Lower leg skin (tissue), 4 donors: ENCODE data around the gene TXLNA. TPM values are rescaled to one million over a fixed set of nuclear protein-coding genes. Genes with fewer than 3 reads are reported as not detected.
A peak's percentile ranks its signal among the peaks of the same experiment; 100 is the strongest.
"Not testable (repeated sequence)": the region's sequence is repeated elsewhere in the genome, so short reads cannot be mapped to it uniquely, and the experiment has no call there.

Experiments used
- DNase-seq, 2 donors: peaks; one replicate each; pipeline ENCODE4 v3.0.0-alpha.2; 2019; ENCODE audit warnings: low spot score in 2 of 2
- H3K4me3 ChIP-seq: fragments of 200-600 bp; sonication (generic); 2 replicates; pipeline ENCODE4 v1.5.1; 2017; ENCODE audit warnings: mild to moderate bottlenecking, low read depth; ENCODE audit not compliant: poor library complexity, severe bottlenecking
- CTCF ChIP-seq, 3 donors: fragments of 450-650 bp; IDR thresholded peaks; one replicate each; pipeline ENCODE4 v1.5.1; 2016; ENCODE audit warnings: antibody characterized with exemption in 3 of 3, mild to moderate bottlenecking in 3 of 3, moderate library complexity in 2 of 3
- POLR2A ChIP-seq, 2 donors: fragments of 450-650 bp; IDR thresholded peaks; one replicate each; pipeline ENCODE4 v1.6.1; 2016 to 2017; ENCODE audit warnings: antibody characterized with exemption in 2 of 2, mild to moderate bottlenecking in 1 of 2, moderate library complexity in 1 of 2
- WGBS, 2 donors: methylation state at CpG; one replicate each; pipeline ENCODE4 v1.1.5; 2018; 5-methylcytosine and 5-hydroxymethylcytosine counted together
- intact Hi-C: fragments of 100-400 bp; cut with DNase I; formaldehyde crosslinking; loops from one replicate; pipeline ENCODE4 v1.15.0; 2023; ENCODE audit warnings: low total_unique reads
- total RNA-seq, 4 donors: library from RNA; depleted of rRNA; stranded (reverse); fragments of >200 nt; gene quantifications; one replicate each; pipeline ENCODE4 v1.1.0, GENCODE V29; 2016

The TXLNA gene
- 10 to 100 TPM; 41.1 to 62.0 (median 56.6) TPM for total RNA-seq

DNA sequence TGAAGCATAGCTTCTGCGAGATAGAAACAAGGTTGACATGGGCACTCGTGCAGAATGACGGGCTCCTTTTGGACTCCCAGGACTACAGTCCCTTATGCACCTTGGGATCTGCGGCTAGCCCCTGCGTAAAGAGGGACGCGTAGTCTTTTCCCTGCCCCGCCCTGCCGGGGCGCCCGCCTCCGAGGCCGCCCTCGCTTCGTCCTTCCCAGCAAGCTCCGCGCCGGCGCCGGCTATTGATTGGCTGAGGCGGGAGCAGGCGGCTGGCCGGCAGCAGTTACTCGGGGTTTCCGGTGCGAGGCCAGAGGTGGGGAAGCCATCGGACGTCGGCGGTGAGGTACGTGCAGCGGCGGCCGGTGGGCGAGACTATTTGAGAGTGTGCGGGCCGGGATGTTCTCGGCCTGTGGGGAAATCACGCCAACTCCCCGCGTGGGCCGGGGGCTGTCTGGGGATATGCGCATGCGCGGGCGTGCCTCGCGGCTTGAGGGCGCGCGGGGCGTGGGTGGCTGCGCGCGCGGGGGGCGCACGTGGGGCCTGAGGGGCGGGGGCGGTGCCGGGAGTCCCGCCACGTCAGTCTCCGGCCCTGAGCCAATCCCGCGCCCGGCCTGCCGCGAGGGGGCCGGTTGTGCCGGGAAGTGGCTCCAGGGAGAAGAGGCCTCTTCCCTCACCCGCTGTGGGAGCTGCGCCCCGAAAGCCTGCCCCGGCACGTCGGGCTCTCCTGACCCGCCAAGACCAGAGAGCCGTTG lies at the start of gene TXLNA:
Gene TXLNA, plus strand, starts transcription at position 233 of the 743 bp plus-strand sequence. CDS start 671 bp downstream, outside the sequence.
- WGBS, 2 donors, result 0 to 1% methylated on average over 37 to 45 of the region's 79 CpGs
- no peak for TF ChIP-seq CTCF (IDR thresholded peaks at IDR 0.05)
- no peak for TF ChIP-seq POLR2A (IDR thresholded peaks at IDR 0.05)
- H3K4me3 ChIP-seq, result peak within 1 kb of the TSS; percentile 48
- peak; percentile 90 to 98 for DNase-seq
- intact Hi-C loops, result no loop called here

DNA sequence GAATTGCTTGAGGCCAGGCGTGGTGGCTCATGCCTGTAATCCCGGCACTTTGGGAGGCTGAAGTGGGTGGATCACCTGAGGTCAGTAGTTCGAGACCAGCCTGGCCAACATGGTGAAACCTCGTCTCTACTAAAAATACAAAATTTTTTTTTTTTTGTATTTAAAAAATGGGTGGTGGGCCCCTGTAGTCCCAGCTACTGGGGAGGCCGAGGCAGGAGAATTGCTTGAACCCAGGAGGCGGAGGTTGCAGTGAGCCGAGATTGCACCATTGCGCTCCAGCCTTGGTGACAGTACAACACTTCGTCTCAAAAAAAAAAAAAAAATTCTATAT lies 45.6 kb upstream of the TXLNA start:
- WGBS, 2 donors, result 83 to 88% methylated on average over 9 of the region's 9 CpGs
- H3K4me3 ChIP-seq, DNase-seq, intact Hi-C loops: not testable (repeated sequence)

GRCh38 chr1:32137111-32137510 lies 42.4 kb upstream of the TXLNA start:
- intact Hi-C loops, result no loop called here
- 96% methylated on average over 5 of the region's 5 CpGs for WGBS, 2 donors
- no peak for DNase-seq
- no peak overlapping the region for H3K4me3 ChIP-seq
- TF ChIP-seq CTCF (IDR thresholded peaks at IDR 0.05), result no peak
- TF ChIP-seq POLR2A (IDR thresholded peaks at IDR 0.05), result no peak

DNA sequence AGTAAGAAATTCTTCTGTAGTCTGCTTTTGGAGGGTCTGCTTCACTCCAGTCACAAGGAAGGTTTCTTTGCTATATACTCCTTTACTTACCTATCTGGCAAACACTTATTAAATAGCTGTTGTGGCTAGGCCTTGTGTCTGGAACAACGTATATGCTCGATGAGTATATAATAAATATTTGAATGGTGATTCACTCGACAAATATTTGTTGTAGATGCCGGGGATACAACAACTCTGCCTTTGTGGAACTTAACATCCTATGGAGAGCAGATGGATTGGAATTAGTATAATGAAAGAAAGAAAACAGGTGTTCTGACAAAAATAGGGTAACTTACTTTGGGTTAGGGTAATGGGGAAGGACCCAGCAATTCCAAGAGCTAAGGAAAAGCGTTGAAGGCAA lies 40.5 kb upstream of the TXLNA start:
- intact Hi-C loops, result no loop called here
- TF ChIP-seq CTCF (IDR thresholded peaks at IDR 0.05), result no peak
- no peak for TF ChIP-seq POLR2A (IDR thresholded peaks at IDR 0.05)
- no peak overlapping the region for H3K4me3 ChIP-seq
- WGBS, 2 donors, result 58 to 61% methylated on average over 5 of the region's 5 CpGs
- DNase-seq, result no peak

DNA sequence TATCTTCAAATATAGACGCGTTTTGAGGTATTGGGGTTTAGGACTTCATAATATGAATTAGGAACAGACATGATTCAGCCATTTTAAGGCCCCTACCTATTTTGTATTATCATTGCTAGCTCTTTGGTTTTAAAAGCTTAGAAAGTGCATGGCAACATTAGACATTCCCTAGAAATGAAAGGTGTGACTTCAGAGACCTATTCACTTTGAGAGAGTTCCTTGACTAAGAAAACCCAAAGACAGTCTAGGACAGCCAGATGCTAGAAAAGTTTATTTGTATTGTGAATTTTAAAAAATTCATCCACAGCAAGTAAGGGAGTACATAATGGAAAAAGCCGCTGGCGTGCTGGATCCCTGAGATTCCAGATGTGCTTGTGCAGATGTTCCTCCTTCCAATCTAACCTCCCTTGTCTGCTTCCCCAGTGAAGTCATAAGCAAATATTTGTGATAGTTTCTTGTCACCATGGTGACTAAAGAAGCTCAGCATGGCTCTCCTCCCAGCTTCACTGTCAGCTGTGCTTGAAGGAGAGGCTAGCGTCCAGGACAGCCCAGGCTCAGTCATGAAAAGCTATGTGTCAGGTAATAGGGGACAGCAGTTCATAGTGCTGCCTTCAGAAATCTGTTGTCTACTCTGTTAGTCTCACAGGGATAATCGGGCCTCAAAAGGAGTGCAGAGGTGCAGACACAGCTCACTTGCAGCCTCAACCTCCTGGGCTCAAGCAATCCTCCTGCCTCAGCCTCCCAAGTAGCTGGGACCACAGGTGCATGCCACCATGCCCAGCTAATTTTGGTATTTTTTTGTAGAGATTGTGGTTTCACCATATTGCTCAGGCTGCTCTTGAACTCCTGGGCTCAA lies 36.8 kb upstream of the TXLNA start:
- TF ChIP-seq CTCF (IDR thresholded peaks at IDR 0.05) (no peak), POLR2A (IDR thresholded peaks at IDR 0.05) (no peak)
- DNase-seq, result peak in 1 of 2 donors; percentile 37
- intact Hi-C loops, result no loop called here
- 33 to 44% methylated on average over 6 of the region's 6 CpGs for WGBS, 2 donors
- H3K4me3 ChIP-seq, result no peak overlapping the region

DNA sequence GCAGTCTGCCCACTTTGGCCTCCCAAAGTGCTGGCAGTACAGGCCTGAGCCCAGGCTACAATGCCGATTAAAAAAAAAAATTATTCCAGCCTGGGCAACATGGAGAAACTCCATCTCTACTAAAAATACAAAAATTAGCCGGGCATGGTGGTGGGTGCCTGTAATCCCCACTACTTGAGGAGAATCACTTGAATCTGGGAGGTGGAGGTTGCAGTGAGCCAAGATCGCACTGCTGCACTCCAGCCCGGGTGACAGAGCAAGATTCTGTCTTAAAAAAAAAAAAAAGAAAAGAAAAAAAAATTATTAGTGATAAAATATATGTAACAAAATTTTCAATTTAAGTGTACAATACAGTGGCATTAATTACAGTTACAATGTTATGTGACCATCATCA lies 36.2 kb upstream of the TXLNA start:
- 66 to 82% methylated on average over 4 of the region's 4 CpGs for WGBS, 2 donors
- DNase-seq, intact Hi-C loops, H3K4me3 ChIP-seq: not testable (repeated sequence)
